Endothelial cell (in vitro differentiated cells): ENCODE results near the gene TANGO2. TPM values are rescaled to one million over a fixed set of nuclear protein-coding genes. Genes with fewer than 3 reads are reported as not detected.
A peak's percentile ranks its signal among the peaks of the same experiment; 100 is the strongest.

Experiments
- DNase-seq: peaks from one replicate; pipeline ENCODE4 v3.0.0; 2021; ENCODE audit warnings: low spot score
- H3K27ac Mint-ChIP-seq: one replicate; pipeline ENCODE4 v1.8.0; 2021; ENCODE audit warnings: mixed read lengths, inconsistent platforms; ENCODE audit not compliant: unreplicated experiment
- H3K27me3 Mint-ChIP-seq: one replicate; pipeline ENCODE4 v1.8.0; 2021; ENCODE audit warnings: mild to moderate bottlenecking, moderate library complexity, mixed read lengths, inconsistent platforms; ENCODE audit not compliant: unreplicated experiment
- H3K36me3 Mint-ChIP-seq: one replicate; pipeline ENCODE4 v1.8.0; 2021; ENCODE audit warnings: mild to moderate bottlenecking, low read depth, mixed read lengths, inconsistent platforms; ENCODE audit not compliant: unreplicated experiment
- H3K4me1 Mint-ChIP-seq: one replicate; pipeline ENCODE4 v1.8.0; 2021; ENCODE audit warnings: mild to moderate bottlenecking, mixed read lengths, inconsistent platforms; ENCODE audit not compliant: unreplicated experiment
- H3K4me3 Mint-ChIP-seq: one replicate; pipeline ENCODE4 v1.8.0; 2021; ENCODE audit warnings: mild to moderate bottlenecking, mixed read lengths, inconsistent platforms; ENCODE audit not compliant: unreplicated experiment
- H3K9me3 Mint-ChIP-seq: one replicate; pipeline ENCODE4 v1.8.0; 2021; ENCODE audit warnings: mixed read lengths, inconsistent platforms; ENCODE audit not compliant: unreplicated experiment
- total RNA-seq: library from RNA; stranded (reverse); fragmentation: NEBNext Ultra II Directional; extraction: Animal tissue kit (Norgen Biotek cat#: 25700); gene quantifications from one replicate; pipeline ENCODE4 v1.2.1, GENCODE V29; 2021; ENCODE audit not compliant: unreplicated experiment
- TF ChIP-seq, protein P1 (sequence below): fragments of 200-600 bp; sonication (generic); IDR thresholded peaks from one replicate; pipeline ENCODE4 v1.5.0; 2021; ENCODE audit warnings: antibody characterized with exemption; ENCODE audit not compliant: unreplicated experiment

The TANGO2 gene
- total RNA-seq, 1 donor from 2014 or later, result 15.3 TPM

GRCh38 chr22:20022231-20022977 lies 1.5 kb downstream of the TANGO2 start:
- H3K36me3 Mint-ChIP-seq, result peaks cover 6% of the 10 kb centered on the region
- H3K27me3 Mint-ChIP-seq, result peaks cover 15% of the 10 kb centered on the region
- H3K4me3 Mint-ChIP-seq, result peak overlapping the region; percentile 93
- H3K4me1 Mint-ChIP-seq, result peaks cover 14% of the 10 kb centered on the region
- no peaks in the 10 kb centered on the region for H3K9me3 Mint-ChIP-seq
- H3K27ac Mint-ChIP-seq, result no peak overlapping the region
- no peak for DNase-seq
- TF ChIP-seq, protein P1, sequence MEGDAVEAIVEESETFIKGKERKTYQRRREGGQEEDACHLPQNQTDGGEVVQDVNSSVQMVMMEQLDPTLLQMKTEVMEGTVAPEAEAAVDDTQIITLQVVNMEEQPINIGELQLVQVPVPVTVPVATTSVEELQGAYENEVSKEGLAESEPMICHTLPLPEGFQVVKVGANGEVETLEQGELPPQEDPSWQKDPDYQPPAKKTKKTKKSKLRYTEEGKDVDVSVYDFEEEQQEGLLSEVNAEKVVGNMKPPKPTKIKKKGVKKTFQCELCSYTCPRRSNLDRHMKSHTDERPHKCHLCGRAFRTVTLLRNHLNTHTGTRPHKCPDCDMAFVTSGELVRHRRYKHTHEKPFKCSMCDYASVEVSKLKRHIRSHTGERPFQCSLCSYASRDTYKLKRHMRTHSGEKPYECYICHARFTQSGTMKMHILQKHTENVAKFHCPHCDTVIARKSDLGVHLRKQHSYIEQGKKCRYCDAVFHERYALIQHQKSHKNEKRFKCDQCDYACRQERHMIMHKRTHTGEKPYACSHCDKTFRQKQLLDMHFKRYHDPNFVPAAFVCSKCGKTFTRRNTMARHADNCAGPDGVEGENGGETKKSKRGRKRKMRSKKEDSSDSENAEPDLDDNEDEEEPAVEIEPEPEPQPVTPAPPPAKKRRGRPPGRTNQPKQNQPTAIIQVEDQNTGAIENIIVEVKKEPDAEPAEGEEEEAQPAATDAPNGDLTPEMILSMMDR, result no peak

DNA sequence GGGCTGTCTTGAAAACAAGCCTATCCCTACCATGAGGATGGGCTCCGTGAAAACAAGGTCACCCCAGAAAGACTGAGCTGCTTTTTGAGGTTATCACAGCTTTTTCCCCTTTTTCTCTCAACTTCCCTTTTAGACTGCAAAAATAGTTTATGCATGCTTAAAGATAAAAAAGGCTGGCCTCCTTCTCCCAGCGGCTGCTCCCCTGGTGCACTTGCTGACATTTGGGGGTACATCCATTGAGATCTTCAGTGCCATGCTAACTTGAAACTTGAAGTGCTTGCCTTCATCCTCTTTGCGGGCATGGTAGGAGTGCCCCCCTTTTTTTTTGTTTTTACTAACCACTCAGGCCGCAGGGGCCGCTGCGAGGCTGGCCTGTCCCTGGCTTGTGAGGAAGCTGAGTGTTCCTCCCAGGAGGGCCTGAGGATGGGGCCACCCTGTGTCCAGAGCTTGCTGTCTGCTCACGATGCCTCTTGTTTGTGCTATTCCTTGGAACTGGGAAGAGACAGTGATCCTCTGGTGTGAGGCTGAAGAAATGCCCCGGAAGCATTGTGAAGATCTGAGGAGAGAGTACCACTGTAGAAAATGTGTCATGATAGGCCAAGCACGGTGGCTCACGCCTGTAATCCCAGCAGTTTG lies 2.2 kb downstream of the TANGO2 start:
- Mint-ChIP-seq H3K4me1 (peaks cover 12% of the 10 kb centered on the region), H3K27ac (no peak overlapping the region), H3K4me3 (no peak overlapping the region)

GRCh38 chr22:20024225-20024624 lies 3.3 kb downstream of the TANGO2 start:
- Mint-ChIP-seq H3K27me3 (peaks cover 14% of the 10 kb centered on the region), H3K27ac (no peak overlapping the region), H3K9me3 (no peaks in the 10 kb centered on the region), H3K36me3 (peaks cover 6% of the 10 kb centered on the region), H3K4me1 (peaks cover 12% of the 10 kb centered on the region), H3K4me3 (no peak overlapping the region)
- DNase-seq, result no peak
- TF ChIP-seq, protein P1, result no peak

More for the DNA sequence above, 2.2 kb downstream of the TANGO2 start:
- Mint-ChIP-seq H3K36me3 (peaks cover 6% of the 10 kb centered on the region), H3K27me3 (peaks cover 13% of the 10 kb centered on the region), H3K9me3 (no peaks in the 10 kb centered on the region)
- DNase-seq, result no peak
- TF ChIP-seq, protein P1, result no peak

- DNase-seq, result no peak
- Mint-ChIP-seq H3K36me3 (peaks cover 6% of the 10 kb centered on the region), H3K9me3 (no peaks in the 10 kb centered on the region), H3K4me1 (peaks cover 12% of the 10 kb centered on the region), H3K4me3 (no peak overlapping the region), H3K27me3 (peaks cover 12% of the 10 kb centered on the region), H3K27ac (no peak overlapping the region)
- TF ChIP-seq, protein P1, result no peak
These were observed 3.9 kb downstream of the TANGO2 start for GRCh38 chr22:20024650-20025397.
